OCI-LY3 (cell line): ENCODE results near the gene KLHDC8B.
A peak's percentile ranks its signal among the peaks of the same experiment; 100 is the strongest.

Experiments used
- H2AFZ ChIP-seq: fragments of 200-600, 300-600 bp; shearing (Covaris generic); 2 replicates; pipeline ENCODE4 v1.6.0; 2014; ENCODE audit warnings: antibody characterized with exemption, low read depth, low read length
- H3K27ac ChIP-seq: fragments of 200-600, 300-600 bp; sonication (generic); 2 replicates; pipeline ENCODE4 v1.5.1; 2014; ENCODE audit warnings: mild to moderate bottlenecking, low read length, moderate library complexity, mixed read lengths
- H3K27me3 ChIP-seq: fragments of 200-600, 300-600 bp; sonication (generic); 2 replicates; pipeline ENCODE4 v1.6.1; 2014; ENCODE audit warnings: low read depth, low read length, mixed read lengths
- H3K36me3 ChIP-seq: fragments of 200-600, 300-600 bp; sonication (generic); replicated peaks from 2 replicates; pipeline ENCODE3; 2014; ENCODE audit warnings: low read depth, low read length, mixed read lengths
- H3K4me1 ChIP-seq: fragments of 300-600, 200-600 bp; sonication (generic); 2 replicates; pipeline ENCODE4 v1.6.1; 2014; ENCODE audit warnings: low read length, mixed read lengths
- H3K4me2 ChIP-seq: fragments of 200-600, 300-600 bp; sonication (generic); 2 replicates; pipeline ENCODE4 v1.6.1; 2014; ENCODE audit warnings: low read length, mixed read lengths
- H3K4me3 ChIP-seq: fragments of 300-600, 200-600 bp; sonication (generic); 2 replicates; pipeline ENCODE4 v1.5.1; 2014; ENCODE audit warnings: antibody characterized with exemption, mild to moderate bottlenecking, low read length, moderate library complexity
- H3K79me2 ChIP-seq: fragments of 300-600, 200-600 bp; shearing (Covaris generic); 2 replicates; pipeline ENCODE4 v1.6.1; 2014; ENCODE audit warnings: mild to moderate bottlenecking, low read length, mixed read lengths
- H3K9ac ChIP-seq: fragments of 300-600, 200-600 bp; shearing (Covaris generic); 2 replicates; pipeline ENCODE4 v1.6.0; 2014; ENCODE audit warnings: mild to moderate bottlenecking, low read length, moderate library complexity
- H3K9me3 ChIP-seq: fragments of 200-600, 300-600 bp; shearing (Covaris generic); 2 replicates; pipeline ENCODE4 v1.6.1; 2014; ENCODE audit warnings: low read length, mixed read lengths; ENCODE audit not compliant: insufficient read depth
- H4K20me1 ChIP-seq: fragments of 200-600, 300-600 bp; sonication (generic); 2 replicates; pipeline ENCODE4 v1.6.1; 2016; ENCODE audit warnings: low read length, mixed read lengths; ENCODE audit not compliant: insufficient read depth
- EZH2phosphoT487 ChIP-seq: fragments of 200-600 bp; shearing (Covaris generic); IDR thresholded peaks from 2 replicates; pipeline ENCODE4 v1.6.1; 2018; ENCODE audit warnings: antibody characterized with exemption, mixed run types, low read depth
- TF ChIP-seq, protein P1 (sequence below): fragments of 200-600, 300-600 bp; sonication (generic); IDR thresholded peaks from 2 replicates; pipeline ENCODE4 v1.5.1; 2014; ENCODE audit warnings: antibody characterized with exemption, low read length, low read depth

Gene KLHDC8B

DNA sequence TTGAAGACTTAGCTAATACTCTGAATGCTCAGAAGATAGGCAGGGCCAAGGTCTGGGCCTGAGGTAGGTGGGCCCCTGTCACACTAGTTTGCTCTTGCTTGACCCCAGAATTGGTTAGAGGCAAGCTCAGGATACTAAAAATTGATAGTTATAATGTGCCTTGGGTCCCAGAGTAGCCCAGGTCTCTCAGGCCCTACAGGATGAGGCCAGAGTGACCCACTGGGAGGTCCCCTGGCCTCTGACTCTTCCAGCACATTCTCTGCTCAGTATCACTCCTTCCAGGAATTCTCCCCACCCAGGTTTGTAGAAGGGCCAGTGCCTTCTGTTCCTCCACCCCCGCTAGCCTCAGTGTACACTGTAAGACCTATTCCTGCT, 667 bp upstream of the KLHDC8B start:
- TF ChIP-seq, protein P1, sequence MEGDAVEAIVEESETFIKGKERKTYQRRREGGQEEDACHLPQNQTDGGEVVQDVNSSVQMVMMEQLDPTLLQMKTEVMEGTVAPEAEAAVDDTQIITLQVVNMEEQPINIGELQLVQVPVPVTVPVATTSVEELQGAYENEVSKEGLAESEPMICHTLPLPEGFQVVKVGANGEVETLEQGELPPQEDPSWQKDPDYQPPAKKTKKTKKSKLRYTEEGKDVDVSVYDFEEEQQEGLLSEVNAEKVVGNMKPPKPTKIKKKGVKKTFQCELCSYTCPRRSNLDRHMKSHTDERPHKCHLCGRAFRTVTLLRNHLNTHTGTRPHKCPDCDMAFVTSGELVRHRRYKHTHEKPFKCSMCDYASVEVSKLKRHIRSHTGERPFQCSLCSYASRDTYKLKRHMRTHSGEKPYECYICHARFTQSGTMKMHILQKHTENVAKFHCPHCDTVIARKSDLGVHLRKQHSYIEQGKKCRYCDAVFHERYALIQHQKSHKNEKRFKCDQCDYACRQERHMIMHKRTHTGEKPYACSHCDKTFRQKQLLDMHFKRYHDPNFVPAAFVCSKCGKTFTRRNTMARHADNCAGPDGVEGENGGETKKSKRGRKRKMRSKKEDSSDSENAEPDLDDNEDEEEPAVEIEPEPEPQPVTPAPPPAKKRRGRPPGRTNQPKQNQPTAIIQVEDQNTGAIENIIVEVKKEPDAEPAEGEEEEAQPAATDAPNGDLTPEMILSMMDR: no peak
- TF ChIP-seq EZH2phosphoT487: no peak
- Histone ChIP-seq H3K79me2 (peaks cover 9% of the 10 kb centered on the region), H3K36me3 (no peaks in the 10 kb centered on the region), H3K4me2 (peak overlapping the region; percentile 89), H3K9me3 (no peaks in the 10 kb centered on the region), H3K27me3 (no peaks in the 10 kb centered on the region), H2AFZ (peak overlapping the region; percentile 85), H3K9ac (peak overlapping the region; percentile 83), H3K4me1 (peaks cover 18% of the 10 kb centered on the region), H3K4me3 (peak overlapping the region; percentile 82), H3K27ac (no peak overlapping the region), H4K20me1 (no peaks in the 10 kb centered on the region)

DNA sequence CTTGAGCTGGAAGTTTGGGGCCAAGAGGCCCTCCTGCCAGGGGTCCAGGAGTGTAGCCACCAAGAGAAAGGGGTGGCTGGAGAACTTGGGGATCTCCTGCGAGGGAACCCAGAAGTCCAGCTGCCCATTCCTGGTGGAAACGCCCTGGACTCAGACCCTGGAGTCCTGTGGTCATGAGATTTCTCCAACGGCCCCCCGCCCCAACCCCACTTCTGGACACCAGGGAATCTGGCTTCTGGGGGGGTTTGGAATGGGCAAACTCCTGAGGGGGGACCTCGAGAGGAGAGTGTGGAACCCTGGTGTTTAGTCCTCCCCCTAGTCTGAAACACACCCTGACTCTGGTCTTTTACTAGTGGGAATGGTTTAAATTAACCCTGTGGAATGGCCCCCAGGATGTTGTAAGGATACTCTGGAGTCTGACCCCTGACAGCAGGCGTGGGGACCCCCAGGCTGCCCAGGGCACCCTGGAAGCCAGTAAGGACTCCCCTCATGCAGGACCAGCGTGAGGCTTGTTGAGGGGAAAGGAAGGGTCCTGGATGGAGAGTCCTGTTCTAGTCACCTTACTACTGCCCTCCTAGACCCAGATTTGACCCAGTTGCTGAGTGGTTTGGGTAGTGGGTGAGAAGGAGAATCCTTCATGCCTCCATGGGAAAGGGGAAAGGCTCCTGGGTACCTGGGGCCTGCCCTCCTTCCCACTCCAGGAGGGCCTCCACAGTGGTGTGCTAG, 540 bp downstream of the KLHDC8B start:
- peak overlapping the region; percentile 83 for H3K9ac ChIP-seq
- TF ChIP-seq EZH2phosphoT487: no peak
- TF ChIP-seq, protein P1: no peak
- no peaks in the 10 kb centered on the region for H3K79me2 ChIP-seq
- H3K36me3 ChIP-seq: no peaks in the 10 kb centered on the region
- peaks cover 11% of the 10 kb centered on the region for H3K4me1 ChIP-seq
- peak overlapping the region; percentile 72 for H2AFZ ChIP-seq
- H3K27me3 ChIP-seq: no peaks in the 10 kb centered on the region
- H3K4me2 ChIP-seq: peak overlapping the region; percentile 89
- no peaks in the 10 kb centered on the region for H4K20me1 ChIP-seq
- peak overlapping the region; percentile 82 for H3K4me3 ChIP-seq
- H3K9me3 ChIP-seq: no peaks in the 10 kb centered on the region
- H3K27ac ChIP-seq: no peak overlapping the region

DNA sequence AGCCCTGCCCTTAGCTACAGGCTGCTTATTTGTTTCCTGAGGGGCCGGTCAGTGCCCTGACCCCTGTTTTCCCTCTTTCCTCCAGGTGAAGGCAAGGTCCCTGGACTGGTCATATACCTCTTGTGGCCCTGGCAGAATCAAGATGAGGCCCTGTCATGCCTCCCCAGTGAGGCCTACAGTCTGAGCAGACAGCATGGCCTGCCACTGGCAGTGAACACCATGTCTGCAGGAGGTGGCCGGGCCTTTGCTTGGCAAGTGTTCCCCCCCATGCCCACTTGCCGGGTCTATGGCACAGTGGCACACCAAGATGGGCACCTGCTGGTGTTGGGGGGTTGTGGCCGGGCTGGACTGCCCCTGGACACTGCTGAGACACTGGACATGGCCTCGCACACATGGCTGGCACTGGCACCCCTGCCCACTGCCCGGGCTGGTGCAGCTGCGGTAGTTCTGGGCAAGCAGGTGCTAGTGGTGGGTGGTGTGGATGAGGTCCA, 1.2 kb downstream of the KLHDC8B start:
- Histone ChIP-seq H3K79me2 (no peaks in the 10 kb centered on the region), H3K4me2 (no peak overlapping the region), H4K20me1 (no peaks in the 10 kb centered on the region), H3K9me3 (no peaks in the 10 kb centered on the region), H3K27me3 (no peaks in the 10 kb centered on the region), H3K9ac (no peak overlapping the region), H2AFZ (no peak overlapping the region), H3K4me3 (no peak overlapping the region), H3K36me3 (no peaks in the 10 kb centered on the region), H3K4me1 (peaks cover 10% of the 10 kb centered on the region), H3K27ac (no peak overlapping the region)
- TF ChIP-seq EZH2phosphoT487: no peak
- TF ChIP-seq, protein P1: no peak

DNA sequence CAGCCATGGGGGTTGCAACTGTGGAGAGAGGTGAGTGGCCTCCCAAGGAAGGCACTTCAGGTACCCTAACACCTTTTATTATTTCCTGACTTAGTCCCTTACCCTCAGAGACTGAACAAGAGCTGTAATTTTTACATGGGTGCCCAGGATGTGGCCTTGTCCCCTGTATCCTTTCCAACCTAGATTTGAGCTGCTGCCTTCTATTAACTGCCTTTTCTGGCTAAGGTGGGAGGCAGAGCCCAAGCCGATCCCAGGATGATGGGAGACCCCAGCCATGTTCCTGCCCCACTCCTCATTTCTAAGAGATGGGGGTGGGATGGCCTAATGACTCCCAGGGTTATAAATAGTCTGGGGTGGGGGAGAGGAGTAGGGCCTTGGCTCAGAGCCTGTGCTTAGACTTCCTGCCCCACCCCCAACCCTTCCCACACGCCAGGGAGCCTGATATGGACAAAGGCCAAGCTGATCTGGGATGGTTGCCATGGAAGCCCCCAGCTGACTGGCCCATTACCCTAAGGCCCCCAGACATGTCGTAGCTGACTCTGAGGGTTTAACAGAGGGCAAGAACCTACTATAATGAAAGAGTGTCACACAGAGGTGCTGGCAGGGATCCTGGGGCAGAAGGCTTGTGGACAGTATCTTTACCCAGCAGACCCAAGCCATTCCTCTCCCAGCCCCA, 1.9 kb downstream of the KLHDC8B start:
- H2AFZ ChIP-seq: no peak overlapping the region
- no peak overlapping the region for H3K4me3 ChIP-seq
- no peaks in the 10 kb centered on the region for H3K27me3 ChIP-seq
- no peaks in the 10 kb centered on the region for H3K9me3 ChIP-seq
- no peak overlapping the region for H3K4me2 ChIP-seq
- H3K4me1 ChIP-seq: peaks cover 10% of the 10 kb centered on the region
- H3K9ac ChIP-seq: no peak overlapping the region
- no peak for TF ChIP-seq EZH2phosphoT487
- no peak overlapping the region for H3K27ac ChIP-seq
- H3K36me3 ChIP-seq: no peaks in the 10 kb centered on the region
- no peaks in the 10 kb centered on the region for H3K79me2 ChIP-seq
- H4K20me1 ChIP-seq: no peaks in the 10 kb centered on the region
